GM19438 (cell line): ENCODE measurements around the gene C5orf22.
"Not testable (repeated sequence)": the region's sequence is repeated elsewhere in the genome, so short reads cannot be mapped to it uniquely, and the experiment has no call there.

Experiments
- ATAC-seq: cut with Tn5 transposase; IDR thresholded peaks from one replicate; pipeline ENCODE4 v1.9.1; 2021; ENCODE audit warnings: low read depth; ENCODE audit not compliant: unreplicated experiment

C5orf22 gene

DNA sequence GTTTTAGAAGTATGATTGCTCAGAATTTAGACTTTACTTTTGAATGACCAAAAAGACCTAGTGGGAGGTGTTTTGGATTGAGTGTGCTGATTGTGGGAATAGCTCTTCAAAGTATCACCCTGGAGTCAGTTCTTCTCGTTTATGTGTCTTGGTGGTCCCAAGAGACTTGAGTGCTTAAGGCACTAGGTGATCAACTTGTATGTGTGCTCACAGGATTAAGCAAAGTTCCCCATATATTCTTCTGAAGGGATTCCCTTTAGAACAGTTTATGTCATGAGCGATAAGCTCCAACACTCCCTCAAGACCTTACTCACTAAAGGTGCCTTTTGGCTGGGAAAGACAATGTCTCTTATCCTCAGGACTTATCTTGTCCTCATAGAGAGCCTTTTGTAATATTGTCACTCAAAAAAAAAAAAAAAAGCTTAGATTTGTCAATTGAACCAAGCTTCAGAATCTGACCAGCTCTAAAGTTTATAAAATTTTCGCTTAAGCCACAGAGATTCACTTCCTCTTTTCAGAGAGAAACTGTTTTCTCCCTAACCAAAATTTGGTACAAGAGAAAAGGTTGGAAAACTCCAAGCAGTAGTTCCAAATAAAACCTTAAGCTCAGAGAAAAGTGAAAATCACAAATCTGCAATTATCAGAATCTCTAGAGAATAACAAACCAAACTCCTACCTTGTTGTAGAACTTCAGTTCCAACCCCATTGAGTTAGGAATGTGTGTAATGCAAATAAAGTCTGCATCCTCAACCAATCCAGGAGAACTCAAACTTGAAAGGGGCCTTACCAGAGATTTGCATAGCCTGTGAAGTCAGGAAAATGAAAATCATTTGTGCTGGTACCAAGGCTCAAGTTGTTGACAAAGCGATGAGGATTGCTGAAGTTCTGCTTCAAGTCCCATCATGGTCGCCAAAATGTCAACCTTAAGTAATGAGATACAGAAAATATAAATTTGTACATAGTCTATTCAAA, 66.8 kb downstream of the C5orf22 start:
- ATAC-seq = no peak

DNA sequence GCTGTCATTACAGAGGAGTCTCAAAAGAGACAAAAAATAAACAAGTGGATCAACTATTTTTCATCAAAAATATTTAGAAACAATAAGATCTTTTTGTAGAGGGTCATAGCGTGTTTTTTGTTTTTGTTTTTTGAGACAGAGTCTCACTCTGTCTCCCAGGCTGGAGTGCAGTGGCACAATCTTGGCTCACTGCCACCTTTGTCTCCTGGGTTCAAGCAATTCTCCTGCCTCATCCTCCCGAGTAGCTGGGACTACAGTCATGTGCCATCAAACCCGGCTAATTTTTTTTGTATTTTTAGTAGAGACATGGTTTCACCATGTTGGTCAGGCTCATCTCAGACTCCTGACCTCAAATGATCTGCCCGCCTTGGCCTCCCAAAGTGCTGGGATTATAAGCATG, 70.2 kb downstream of the C5orf22 start:
- ATAC-seq = not testable (repeated sequence)

DNA sequence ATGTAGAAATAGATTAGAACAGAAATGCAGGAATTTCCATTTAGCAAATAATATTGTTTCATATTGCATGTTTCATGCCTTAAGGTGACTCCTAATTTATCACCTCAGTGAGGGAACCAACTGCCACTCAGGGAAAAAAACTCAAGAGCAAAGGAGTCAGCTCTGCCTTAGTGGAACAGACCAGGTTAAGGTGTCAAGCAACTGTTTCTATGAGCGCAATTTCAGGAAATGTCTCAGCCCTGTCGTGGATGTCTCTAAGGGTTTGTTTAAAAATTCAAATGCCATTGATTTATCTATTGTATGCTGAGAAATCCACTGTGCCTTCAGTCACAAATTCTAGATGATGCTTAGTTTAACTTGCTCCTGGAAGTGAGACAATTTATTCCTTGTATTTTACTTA, 72.1 kb downstream of the C5orf22 start:
- no peak for ATAC-seq

DNA sequence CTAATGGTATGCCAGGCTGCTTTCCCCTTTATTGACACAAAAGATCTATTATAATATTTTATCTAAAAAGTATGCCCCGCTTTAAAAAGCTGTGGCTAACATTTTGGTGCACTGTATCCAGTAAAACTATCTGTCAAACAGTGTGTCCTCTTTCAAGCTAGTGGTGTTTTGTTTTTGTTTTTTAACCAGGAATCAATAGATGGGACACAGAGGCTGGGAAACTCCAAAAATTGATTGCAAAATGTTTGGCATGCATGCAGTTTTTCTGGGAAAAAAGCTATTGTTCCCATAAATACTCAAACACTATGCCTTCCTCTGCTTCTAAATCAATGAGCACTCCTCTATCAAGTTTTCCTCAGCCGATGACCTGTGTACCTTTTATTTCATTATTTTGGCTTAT, 72.5 kb downstream of the C5orf22 start:
- ATAC-seq = no peak
